Ishikawa (cell line): ENCODE data around the gene SYNE3.

Experiments
- CEBPB ChIP-seq: IDR thresholded peaks from 2 replicates; pipeline ENCODE4 v1.6.1; 2012
- EGR1 ChIP-seq: IDR thresholded peaks from 2 replicates; pipeline ENCODE4 v1.6.1; 2012
- EP300 ChIP-seq: IDR thresholded peaks from 2 replicates; pipeline ENCODE4 v1.6.1; 2012; ENCODE audit warnings: borderline replicate concordance
- FOXM1 ChIP-seq: IDR thresholded peaks from 2 replicates; pipeline ENCODE4 v1.6.1; 2012; ENCODE audit warnings: low read depth, borderline replicate concordance
- MAX ChIP-seq: IDR thresholded peaks from 2 replicates; pipeline ENCODE4 v1.6.1; 2012
- NFIC ChIP-seq: IDR thresholded peaks from 2 replicates; pipeline ENCODE4 v1.6.1; 2012
- RAD21 ChIP-seq: IDR thresholded peaks from 2 replicates; pipeline ENCODE4 v1.6.1; 2012; ENCODE audit warnings: low read depth
- REST ChIP-seq: IDR thresholded peaks from 2 replicates; pipeline ENCODE4 v1.6.1; 2012; ENCODE audit warnings: low read depth, mild to moderate bottlenecking
- TCF12 ChIP-seq: IDR thresholded peaks from 2 replicates; pipeline ENCODE4 v1.6.1; 2012; ENCODE audit warnings: low read depth
- TEAD4 ChIP-seq: IDR thresholded peaks from 2 replicates; pipeline ENCODE4 v1.6.1; 2012
- USF1 ChIP-seq: IDR thresholded peaks from 2 replicates; pipeline ENCODE4 v1.6.1; 2012
- YY1 ChIP-seq: IDR thresholded peaks from 2 replicates; pipeline ENCODE4 v1.6.1; 2012; ENCODE audit warnings: low read depth
- ZBTB7A ChIP-seq: IDR thresholded peaks from 2 replicates; pipeline ENCODE4 v1.6.1; 2012; ENCODE audit warnings: low read depth

GRCh38 chr14:95548328-95548929 is 32.0 kb upstream of the SYNE3 start:
- TF ChIP-seq CEBPB, result no peak
- no peak for TF ChIP-seq RAD21
- TF ChIP-seq NFIC, result no peak
- no peak for TF ChIP-seq REST
- no peak for TF ChIP-seq YY1
- no peak for TF ChIP-seq TEAD4
- no peak for TF ChIP-seq EP300
- no peak for TF ChIP-seq MAX
- TF ChIP-seq USF1, result no peak
- no peak for TF ChIP-seq FOXM1
- TF ChIP-seq TCF12, result no peak
- no peak for TF ChIP-seq EGR1
- TF ChIP-seq ZBTB7A, result no peak
